HG03108 (cell line): Measurements from ENCODE around the gene RELL1.

Source experiments
- ATAC-seq: cut with Tn5 transposase; IDR thresholded peaks from one replicate; pipeline ENCODE4 v1.9.1; 2021; ENCODE audit warnings: moderate library complexity; ENCODE audit not compliant: unreplicated experiment

Gene RELL1

GRCh38 chr4:37603711-37604110 is 82.5 kb downstream of the RELL1 start:
- ATAC-seq: no peak

- peak; percentile 77 for ATAC-seq
These were observed 83.1 kb downstream of the RELL1 start for GRCh38 chr4:37603070-37603468.

- ATAC-seq: no peak
These were observed 83.6 kb downstream of the RELL1 start for GRCh38 chr4:37602454-37603069.

- no peak for ATAC-seq
These were observed 84.6 kb downstream of the RELL1 start for GRCh38 chr4:37601531-37601930.

GRCh38 chr4:37599092-37599790 is 86.9 kb downstream of the RELL1 start:
- no peak for ATAC-seq

- ATAC-seq: no peak
These were observed 89.1 kb downstream of the RELL1 start for GRCh38 chr4:37597034-37597433.

- ATAC-seq: no peak
These were observed 90.1 kb downstream of the RELL1 start for GRCh38 chr4:37595875-37596680.

GRCh38 chr4:37594099-37594498 is 92.1 kb downstream of the RELL1 start:
- ATAC-seq: no peak

- no peak for ATAC-seq
These were observed 94.8 kb downstream of the RELL1 start for GRCh38 chr4:37591349-37591748.

GRCh38 chr4:37590016-37590415 is 96.2 kb downstream of the RELL1 start:
- no peak for ATAC-seq

GRCh38 chr4:37588150-37588549 is 98.0 kb downstream of the RELL1 start:
- ATAC-seq: no peak

GRCh38 chr4:37586194-37586593 is 100.0 kb downstream of the RELL1 start:
- no peak for ATAC-seq

- ATAC-seq: no peak
These were observed 101.6 kb downstream of the RELL1 start for GRCh38 chr4:37584493-37585060.

GRCh38 chr4:37584071-37584470 is 102.1 kb downstream of the RELL1 start:
- ATAC-seq: no peak

GRCh38 chr4:37573566-37573965 is 112.6 kb downstream of the RELL1 start:
- no peak for ATAC-seq

- ATAC-seq: no peak
These were observed 117.7 kb downstream of the RELL1 start for GRCh38 chr4:37568489-37568888.

GRCh38 chr4:37567836-37568235 is 118.3 kb downstream of the RELL1 start:
- ATAC-seq: no peak

- no peak for ATAC-seq
These were observed 123.6 kb downstream of the RELL1 start for GRCh38 chr4:37562592-37562991.

- ATAC-seq: peak; percentile 94
These were observed 124.4 kb downstream of the RELL1 start for GRCh38 chr4:37561803-37562207.

GRCh38 chr4:37561196-37561802 is 124.9 kb downstream of the RELL1 start:
- no peak for ATAC-seq
